OCI-LY7 (cell line): ENCODE measurements around the gene UNC13B.

Source experiments
- CTCF ChIP-seq: fragments of 200-600 bp; sonication (generic); conservative IDR thresholded peaks from 2 replicates; pipeline ENCODE4 v1.5.1; 2014; ENCODE audit warnings: mild to moderate bottlenecking, antibody characterized with exemption, low read length, moderate library complexity, mixed read lengths
- EZH2phosphoT487 ChIP-seq: fragments of 200-600 bp; sonication (generic); IDR thresholded peaks from 2 replicates; pipeline ENCODE4 v1.6.1; 2018; ENCODE audit warnings: low read depth, borderline replicate concordance, mild to moderate bottlenecking, mixed run types, antibody characterized with exemption, low read length, moderate library complexity, mixed read lengths

- TF ChIP-seq CTCF (no peak), EZH2phosphoT487 (no peak)
Measured at GRCh38 chr9:35262064-35262463, 100.3 kb downstream of the UNC13B start.
